AG09319 (cell line): ENCODE measurements around the gene STK32B.
"Not testable (repeated sequence)": the region's sequence is repeated elsewhere in the genome, so short reads cannot be mapped to it uniquely, and the experiment has no call there.

ENCODE experiments used
- DNase-seq: peaks from one replicate; pipeline ENCODE4 v3.0.0-alpha.2; 2010; ENCODE audit warnings: low read depth; ENCODE audit errors: extremely low read depth
- TF ChIP-seq, protein P1 (sequence below): IDR thresholded peaks from 2 replicates; pipeline ENCODE4 v1.5.1; 2011; ENCODE audit warnings: low read depth, mild to moderate bottlenecking, inconsistent platforms, low read length, moderate library complexity

The STK32B gene

GRCh38 chr4:5276475-5277075 lies 225.3 kb downstream of the STK32B start:
- DNase-seq: no peak
- TF ChIP-seq, protein P1, sequence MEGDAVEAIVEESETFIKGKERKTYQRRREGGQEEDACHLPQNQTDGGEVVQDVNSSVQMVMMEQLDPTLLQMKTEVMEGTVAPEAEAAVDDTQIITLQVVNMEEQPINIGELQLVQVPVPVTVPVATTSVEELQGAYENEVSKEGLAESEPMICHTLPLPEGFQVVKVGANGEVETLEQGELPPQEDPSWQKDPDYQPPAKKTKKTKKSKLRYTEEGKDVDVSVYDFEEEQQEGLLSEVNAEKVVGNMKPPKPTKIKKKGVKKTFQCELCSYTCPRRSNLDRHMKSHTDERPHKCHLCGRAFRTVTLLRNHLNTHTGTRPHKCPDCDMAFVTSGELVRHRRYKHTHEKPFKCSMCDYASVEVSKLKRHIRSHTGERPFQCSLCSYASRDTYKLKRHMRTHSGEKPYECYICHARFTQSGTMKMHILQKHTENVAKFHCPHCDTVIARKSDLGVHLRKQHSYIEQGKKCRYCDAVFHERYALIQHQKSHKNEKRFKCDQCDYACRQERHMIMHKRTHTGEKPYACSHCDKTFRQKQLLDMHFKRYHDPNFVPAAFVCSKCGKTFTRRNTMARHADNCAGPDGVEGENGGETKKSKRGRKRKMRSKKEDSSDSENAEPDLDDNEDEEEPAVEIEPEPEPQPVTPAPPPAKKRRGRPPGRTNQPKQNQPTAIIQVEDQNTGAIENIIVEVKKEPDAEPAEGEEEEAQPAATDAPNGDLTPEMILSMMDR: no peak

DNA sequence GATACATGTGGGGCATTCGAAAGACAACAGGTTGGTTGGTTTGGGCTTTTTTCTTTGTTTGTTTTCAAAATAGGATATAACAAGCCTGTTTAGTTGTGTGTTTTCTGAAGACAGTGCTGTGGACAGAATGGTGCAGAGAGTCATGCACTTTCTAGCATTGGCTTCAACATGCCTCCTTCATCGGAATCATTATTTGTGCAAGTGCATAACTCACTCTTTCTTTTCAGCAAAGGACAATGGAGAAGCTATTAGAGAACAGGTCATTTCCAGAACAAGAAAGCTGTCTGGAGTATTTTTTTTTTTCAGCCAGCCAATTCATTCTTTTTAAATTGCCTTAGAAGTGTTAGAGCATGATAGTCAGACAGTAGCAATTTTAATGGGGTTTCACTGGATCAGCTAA lies 225.8 kb downstream of the STK32B start:
- no peak for DNase-seq

GRCh38 chr4:5278213-5278612 lies 226.9 kb downstream of the STK32B start:
- TF ChIP-seq, protein P1: no peak

More for the DNA sequence above, 225.8 kb downstream of the STK32B start:
- TF ChIP-seq, protein P1: no peak

DNA sequence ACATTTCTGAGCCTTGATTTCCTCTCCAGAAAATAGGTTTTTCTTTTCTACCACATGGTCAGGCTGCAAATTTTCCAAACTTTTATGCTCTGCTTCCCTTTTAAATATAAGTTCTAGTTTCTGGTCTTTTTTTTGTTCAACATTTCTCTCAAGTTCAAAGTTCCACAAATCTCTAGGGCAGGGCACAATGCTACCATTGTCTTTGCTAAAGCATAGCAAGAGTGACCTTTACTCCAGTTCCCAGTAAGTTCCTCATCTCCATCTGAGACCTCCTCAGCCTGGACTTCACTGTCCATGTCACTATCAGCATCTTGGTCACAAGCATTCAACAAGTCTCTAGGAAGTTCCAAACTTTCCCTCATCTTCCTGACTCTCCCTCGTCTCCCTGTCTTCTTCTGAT lies 228.8 kb downstream of the STK32B start:
- not testable (repeated sequence) for DNase-seq

More at GRCh38 chr4:5278213-5278612, 226.9 kb downstream of the STK32B start:
- no peak for DNase-seq

DNA sequence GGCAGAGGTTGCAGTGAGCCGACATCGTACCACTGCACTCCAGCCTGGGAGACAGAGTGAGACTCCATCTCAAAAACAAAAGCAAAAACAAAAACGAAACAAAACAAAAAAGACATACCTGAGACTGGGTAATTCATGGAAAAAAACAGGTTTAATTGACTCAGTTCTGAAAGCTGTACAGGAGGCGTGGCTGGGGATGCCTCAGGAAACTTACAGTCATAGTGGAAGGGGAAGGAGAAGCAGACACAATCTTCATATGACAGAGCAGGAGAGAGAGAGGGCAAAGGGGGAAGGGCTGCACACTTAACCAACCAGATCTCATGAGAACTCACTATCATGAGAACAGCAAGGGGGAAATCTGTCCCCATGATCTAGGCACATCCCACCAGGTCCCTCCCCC lies 229.5 kb downstream of the STK32B start:
- TF ChIP-seq, protein P1: no peak
- no peak for DNase-seq

DNA sequence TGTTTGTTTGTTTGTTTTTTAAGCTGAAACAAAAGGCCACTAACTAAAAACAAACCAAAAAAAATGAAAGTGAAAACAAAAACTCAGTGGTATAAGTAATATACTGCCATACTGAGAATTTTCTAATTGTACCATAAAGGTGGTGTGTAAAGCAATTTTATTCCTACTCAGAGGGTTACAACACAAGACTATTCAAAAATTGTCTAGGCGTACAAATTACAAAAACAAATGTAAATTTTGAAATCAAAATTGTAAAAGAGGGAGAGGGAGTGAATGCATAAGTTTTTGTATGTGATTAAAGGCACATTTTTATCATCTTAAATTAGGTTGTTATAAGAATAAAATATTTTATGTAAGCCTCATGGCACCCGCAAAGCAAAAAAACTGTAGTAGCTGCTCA lies 232.6 kb downstream of the STK32B start:
- no peak for DNase-seq
- TF ChIP-seq, protein P1: no peak

- no peak for DNase-seq
- TF ChIP-seq, protein P1: no peak
Observed at GRCh38 chr4:5284517-5284916, 233.2 kb downstream of the STK32B start.

GRCh38 chr4:5292101-5292500 lies 240.8 kb downstream of the STK32B start:
- TF ChIP-seq, protein P1: no peak
- no peak for DNase-seq

DNA sequence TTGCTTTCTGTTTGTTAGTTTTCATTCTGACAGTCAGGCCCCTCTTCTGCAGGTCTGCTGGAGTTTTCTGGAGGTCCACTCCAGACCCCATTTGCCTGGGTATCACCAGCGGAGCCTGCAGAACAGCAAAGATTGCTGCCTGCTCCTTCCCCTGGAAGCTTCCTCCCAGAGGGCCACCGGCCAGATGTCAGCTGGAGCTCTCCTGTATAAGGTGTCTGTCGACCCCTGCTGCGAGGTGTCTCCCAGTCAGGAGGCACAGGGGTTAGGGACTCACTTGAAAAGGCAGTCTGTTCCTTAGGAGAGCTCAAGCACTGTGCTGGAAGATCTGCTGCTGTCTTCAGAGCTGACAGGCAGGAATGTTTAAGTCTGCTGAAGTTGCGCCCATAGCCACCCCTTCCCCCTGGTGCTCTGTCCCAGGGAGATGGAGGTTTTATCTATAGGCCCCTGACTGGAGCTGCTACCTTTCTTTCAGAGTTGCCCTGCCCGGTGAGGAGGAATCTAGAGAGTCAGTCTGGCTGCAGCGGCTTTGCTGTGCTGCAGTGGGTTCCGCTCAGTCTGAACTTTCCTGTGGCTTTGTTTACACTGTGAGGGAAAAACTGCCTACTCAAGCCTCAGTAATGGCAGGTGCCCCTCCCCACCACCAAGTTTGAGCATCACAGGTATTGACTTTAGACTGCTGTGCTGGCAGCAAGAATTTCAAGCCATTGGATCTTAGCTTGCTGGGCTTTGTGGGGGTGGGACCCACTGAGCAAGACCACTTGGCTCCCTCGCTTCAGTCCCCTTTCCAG lies 246.9 kb downstream of the STK32B start:
- not testable (repeated sequence) for DNase-seq
